T-helper 9 cell (primary cell): Measurements from ENCODE around the gene BRSK2.

Experiments
- DNase-seq: peaks from one replicate; pipeline ENCODE4 v3.0.0-alpha.2; 2020

The BRSK2 gene

DNA sequence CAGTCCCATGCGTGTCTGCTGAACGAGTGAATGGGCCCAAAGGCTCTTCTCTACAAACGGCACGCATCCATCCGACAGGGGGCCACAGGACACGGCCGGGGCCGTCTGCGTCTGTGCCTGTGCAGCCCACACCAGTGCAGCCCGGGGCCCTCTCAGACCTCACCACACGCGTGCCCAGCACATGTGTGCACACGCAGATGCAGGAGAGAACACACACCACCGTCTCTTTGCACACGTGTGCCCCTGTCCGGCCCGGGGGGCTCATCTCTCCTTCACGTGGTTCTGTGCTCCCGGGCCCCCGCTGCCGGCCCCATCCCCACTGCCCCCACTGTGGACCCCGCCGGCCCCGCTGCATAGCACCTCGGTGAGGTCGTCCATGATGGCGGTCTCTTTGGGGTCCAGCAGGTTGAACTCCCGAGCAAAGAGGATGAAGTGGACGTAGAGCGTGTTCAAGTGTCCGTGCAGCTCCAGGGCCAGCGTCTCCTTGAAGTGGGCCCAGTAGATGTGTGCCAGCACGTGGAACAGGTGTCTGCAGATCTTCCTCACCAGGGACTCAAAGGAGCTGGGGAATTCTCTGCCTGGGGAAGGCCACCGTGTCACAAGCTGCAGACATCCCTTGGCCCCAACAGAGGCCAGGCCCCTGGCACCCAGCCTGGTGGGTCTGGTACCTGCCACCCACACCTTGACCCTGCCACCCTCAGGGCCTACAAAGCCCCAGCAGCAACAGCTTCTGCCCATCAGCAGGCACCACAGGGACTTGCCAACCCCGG, 80.4 kb downstream of the BRSK2 start:
- no peak for DNase-seq

DNA sequence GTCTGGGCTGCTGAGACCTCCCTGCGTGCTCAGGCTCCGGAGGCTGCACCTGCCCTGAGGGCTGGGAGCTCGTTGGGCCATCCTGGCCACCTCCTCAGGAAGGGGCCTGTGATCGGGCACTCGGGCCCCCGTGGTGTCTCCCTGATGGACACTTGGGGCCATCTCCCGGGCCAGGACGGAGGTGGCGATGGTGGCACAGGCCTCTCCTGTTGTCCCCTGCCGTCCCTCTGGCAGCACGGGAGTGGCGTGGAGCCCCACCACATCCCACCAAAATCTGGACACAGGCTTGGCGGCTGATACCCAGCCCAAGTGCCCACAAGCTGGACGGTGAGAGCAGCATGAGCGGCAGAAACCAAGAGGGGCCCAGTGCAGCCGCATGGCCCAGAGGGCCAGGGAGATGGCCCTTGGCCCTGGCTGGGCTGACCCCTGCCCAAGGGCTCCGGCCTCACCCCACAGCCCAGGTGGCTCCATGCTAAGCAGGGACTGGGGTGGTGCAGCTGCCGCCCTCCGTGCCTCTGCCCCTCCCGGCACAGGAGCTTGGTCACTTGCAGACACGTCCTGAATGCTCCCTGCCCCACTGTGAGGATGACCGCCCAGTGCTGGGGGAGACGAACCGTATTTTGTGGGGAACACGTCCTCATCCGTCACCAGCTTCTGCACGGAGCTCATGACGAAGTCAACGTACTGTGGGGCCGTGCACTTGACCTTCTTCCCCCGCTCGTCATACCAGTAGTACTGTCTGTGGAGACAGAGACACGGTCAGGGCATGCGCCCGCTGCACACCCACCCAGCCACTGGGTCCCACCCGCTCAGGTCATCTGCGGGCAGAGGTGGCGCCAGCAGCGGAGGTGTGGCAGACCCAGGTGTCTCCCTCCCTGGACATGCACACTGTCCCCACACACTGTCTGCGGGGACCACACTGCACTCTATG, 81.2 kb downstream of the BRSK2 start:
- DNase-seq: no peak

DNA sequence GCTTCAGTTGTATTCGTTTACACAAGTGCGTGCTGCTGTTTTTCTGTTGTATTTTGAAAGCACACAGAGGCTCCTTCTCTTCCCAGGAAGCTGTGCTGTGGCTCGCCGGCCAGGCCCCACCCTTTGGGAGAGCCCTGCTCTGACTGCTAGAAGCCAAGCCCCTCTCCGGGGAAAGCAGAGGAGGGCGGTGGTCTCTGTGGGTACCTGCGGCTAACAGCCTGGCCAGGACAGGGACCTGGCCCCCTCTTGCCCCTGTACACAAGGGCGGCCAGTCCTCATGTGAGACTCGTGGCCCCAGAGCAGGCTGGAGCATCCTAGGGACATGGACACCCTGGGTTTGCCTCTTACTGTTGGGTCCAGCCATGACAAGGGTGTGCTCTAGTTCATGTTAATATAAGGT, 82.0 kb downstream of the BRSK2 start:
- DNase-seq: no peak

DNA sequence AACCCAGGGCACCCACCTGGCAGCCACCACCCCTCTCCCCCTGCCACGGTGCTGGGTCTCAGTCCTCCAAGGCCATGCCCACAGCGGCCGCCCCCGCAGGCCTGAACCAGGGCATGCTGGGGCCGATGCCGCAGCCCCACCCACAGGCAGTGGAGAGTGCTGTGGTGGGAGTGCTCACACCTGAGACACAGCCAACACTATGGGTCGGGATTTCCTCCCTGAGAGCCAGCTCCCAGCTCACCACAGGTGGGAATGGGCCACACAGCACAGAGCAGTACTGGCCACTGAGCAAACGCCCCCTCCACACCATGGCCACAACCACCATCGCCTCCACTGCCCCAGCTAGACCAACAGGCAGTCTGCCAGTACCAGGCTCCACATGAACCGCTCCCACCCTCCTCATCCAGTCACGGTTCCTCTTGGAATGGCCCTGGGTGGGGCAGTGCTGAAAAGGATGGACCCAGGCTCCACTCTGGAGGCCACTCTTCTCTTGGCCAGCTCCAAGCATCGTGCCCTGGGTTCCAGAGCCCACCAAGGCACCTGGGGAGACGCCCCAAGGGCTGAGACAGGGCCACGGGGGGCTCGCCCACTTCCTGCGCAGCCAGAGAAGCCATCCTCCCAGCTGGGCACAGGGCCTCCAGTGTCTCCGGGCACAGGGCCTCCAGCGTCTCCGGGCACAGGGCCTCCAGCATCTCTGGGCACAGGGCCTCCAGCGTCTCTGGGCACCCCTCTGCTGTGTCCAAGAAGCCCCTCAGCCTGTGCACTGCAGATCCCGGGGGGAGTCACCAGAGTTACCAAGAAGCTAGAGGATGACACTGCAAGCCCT, 82.7 kb downstream of the BRSK2 start:
- no peak for DNase-seq

DNA sequence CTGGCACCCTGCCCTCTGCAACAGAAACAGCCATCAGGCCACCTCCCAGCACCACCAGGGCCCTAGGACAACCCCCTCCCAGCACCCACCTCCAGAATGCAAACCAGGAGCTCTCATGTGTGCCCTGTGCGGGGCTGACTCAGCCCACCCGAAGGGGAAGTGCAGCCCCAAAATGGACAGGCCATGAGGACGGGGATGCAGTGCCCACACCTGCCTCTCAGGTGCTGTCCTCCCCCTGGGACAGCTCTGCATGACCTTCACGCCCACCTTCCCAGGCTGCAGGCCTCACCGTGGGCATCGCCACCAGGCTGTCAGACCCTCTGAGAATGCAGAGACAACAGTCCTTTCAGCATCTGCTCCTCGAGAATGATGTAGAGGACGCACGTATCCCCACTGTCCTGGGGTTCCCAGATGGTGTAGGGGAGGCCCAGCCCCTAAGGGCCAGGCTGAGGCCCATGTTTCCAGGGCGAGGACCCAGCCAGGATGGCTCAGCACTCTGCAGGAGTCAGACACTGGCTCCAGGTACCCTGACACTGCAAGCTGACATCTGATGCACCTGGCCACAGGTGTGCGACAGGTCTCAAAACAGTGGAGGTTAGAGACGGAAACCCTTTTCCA, 83.4 kb downstream of the BRSK2 start:
- no peak for DNase-seq

DNA sequence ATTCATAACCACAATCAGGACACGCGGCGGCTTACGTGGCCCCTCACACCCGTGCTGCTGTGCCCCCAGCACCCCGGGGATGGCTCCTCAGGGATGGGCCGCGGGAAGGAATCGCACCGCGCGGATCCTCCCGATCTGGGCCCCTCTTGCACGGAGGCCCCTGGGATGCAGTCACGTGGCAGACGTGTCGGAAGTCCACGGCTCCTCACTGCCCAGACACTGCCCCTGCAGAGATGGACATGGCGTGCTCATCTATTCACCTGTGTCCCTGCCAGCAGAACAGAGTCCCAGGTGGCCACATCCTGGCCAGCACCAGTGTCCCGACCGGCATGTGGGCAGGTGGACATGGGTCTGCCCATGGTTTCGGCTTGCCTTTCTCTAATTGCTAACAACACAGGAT, 84.1 kb downstream of the BRSK2 start:
- no peak for DNase-seq

DNA sequence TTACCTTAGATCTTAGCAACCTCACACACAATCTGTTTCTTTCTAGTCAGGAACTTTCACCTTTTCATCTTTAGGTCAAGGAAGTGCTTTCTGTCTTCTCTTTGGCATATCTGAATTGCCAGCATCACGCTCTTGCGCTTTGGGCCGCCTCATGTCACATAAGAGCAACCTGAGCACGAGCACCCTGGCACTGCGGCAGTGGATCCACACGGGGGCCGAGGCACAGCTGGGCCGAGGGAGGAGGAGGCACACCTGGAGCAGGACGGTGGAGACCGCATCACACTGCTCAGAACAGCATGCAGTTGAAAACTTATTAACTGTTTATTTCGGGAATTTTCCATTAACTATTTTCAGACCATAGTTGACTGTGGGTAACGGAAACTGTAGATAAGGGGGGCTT, 86.1 kb downstream of the BRSK2 start:
- no peak for DNase-seq

DNA sequence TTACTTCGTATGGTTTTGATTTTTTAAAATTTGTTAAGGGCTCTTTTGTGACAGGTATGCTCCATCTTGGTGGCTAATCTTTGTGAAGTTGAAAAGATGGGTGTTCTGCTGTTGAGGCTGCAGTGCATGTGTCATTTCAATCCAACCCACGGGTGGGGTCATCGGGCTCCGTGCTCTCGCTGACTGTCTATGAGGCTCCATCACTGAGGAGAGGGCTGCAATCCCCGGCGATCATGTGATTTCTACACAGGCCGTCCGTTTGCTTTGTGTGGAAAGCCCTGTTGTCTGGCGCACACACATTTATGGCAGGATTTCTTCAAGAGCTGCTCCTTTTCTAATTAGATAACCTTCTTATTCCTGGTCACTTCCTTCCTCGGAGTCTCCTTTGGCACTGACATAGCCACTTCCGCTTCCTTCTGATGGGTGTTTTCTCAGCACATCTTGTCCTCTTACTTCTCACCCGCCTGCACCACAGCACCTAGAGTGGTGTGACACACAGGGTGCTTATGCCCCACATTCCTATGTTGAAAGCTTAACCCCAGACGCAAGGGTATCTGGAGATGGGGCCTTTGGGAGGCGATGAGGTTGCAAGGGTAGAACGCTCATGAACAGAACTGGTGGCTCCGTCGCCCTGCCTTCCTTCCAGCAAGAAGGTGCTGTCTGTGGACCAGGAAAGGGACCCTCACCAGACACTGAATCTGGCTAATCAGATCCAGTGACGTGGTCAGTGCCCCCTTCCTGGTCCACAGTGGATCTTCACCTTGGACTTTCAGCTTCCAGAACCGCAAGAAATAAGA, 87.4 kb downstream of the BRSK2 start:
- no peak for DNase-seq

DNA sequence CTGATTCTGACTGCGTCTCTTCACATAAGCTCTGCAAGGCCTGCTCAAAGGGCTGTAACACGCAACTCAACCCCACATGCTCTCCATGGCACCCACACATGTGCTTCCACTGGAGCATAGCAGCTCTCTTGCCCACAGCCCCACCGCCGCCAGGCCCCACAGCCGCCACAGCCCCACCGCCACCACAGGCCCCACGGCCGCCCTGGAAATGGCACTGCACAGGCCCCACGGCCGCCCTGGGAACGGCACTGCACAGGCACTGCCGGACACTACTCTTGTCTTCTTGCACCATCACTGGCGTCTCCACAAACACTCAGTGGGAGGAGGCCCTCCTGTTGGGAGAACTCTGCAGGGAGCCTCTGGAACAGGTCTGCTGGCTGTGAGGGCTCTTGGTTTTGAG, 88.3 kb downstream of the BRSK2 start:
- DNase-seq: no peak

DNA sequence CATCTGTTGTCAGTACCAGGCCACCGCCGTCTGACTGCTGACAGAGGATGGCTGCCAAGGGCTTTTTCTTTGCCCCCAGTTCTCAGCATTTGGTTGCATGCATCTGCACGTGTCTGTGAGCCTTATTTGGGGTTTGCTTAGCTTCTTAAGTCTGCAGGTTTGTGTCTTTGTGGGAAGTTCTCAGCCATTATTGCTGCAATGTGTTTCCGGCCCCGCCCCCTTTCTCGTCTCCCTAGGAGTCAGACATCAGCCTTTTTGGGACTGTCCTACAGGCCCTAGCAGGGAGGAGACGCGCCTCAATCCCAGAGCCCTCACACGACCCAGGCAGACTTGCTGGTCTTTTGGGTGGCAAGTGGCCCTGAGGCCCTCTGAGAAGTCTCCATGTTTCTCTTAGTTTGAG, 88.8 kb downstream of the BRSK2 start:
- DNase-seq: no peak

DNA sequence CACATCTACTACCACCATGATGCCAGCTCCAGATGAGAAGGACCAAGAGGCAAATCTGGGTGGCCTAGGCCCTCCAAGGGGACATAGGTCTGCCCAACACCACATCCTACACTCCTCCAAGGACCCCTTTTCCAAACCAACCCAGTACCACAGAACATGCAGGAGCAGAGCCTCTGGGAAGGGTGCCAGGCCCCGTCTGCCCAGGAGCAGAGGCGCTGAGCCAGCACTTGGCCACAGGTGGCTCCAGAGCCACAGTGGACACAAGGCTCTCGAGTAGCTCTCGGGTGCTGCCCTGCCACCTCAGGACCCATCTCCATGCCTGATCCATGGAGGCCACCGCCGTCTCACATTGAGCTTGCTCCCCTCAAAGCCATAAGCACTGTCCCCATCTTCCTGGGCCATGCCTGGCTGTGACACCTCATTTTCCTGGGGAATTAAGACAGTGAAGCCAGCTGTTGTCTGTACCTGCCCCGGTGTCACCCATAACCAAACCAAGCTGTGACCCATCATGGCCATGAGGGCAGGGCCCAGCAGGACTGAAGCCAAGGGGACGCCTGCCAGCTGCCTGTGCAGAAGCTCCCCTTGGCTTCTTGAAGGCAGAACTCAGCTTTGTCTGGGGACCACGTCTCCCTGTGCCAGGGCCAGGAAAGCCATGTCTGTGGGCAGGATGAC, 89.4 kb downstream of the BRSK2 start:
- DNase-seq: no peak

DNA sequence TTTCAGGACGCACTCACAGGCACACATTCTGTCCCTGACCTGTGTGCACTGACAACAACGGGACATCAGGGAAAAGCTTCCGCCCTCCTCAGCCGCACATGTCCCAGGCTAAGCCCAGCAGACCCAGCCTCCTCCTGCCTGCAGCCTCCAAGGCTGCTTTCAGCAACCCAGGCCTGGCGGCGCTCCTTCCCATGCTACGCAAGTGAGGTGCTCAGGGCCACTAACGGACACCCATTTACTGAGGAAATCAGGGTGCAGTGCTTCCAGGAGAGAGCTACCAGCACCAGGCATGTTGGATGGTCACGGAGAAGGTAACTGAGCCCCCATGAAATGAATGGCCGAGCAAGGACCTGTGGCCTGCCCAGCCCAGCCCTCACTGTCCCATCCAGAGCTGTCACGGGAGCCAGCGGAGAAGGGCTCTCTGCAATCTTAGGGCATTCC, 90.0 kb downstream of the BRSK2 start:
- no peak for DNase-seq

DNA sequence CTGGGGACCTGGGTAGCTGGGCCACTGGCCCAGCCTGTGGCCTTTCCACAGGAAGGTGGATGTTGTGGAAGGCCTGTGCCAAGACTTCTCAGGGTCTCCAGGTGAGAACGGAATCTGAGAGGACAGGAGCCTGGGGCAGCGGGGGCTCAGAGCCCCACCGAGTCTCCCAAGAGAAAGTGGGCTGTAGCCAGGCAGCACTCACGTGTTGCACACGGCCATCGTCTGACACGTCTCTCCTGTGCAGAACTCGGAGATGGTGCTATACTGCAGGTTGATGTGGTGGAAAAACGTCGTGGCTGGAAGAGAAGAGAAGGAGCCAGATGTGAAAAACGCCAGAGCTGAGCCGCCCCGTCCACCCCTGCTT, 90.4 kb downstream of the BRSK2 start:
- no peak for DNase-seq

DNA sequence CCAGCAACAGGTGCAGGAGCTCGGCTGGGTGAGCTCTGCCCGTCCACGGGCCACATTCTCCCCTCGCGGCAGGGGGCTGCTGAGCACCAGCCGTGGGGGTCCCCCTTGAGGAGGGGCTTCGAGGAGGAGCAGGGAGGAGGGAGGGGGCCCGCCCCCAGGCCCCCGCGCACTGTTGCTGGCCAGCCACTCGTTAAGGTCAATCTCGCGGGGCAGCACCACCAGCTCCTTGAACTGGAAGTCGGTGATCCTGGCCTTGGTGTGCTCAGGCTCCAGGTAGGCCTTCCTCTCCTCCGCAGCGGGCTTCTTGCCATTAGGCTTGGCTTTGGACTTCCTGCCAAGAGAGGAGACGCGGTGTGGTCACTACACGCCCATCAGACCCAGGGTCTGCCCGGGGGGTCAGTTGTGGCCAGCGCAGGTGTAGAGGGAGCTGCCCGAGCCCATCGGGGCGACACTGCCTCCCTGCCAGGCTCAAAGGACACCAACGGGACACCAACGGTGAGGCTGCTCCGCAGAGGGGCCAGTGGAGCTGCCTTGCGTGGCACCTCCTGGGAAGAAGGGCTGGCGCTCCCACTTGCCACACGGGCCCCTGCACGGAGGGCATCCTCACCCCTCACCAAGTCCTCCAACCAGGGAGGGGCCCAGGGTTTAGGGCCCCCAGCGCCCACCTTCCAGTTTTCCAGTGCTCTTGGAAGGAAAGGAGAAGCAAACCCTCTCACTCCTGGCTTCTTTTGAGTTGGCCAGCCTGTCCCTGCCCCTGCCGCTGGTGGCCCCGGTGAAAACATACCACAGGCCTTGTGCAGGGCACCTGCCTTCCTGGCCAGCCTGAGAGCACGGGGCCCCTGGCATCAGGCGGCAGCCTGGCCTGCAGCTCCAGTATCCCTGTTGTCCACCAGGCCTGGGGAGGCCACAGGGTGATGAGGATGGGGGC, 91.1 kb downstream of the BRSK2 start:
- DNase-seq: no peak

DNA sequence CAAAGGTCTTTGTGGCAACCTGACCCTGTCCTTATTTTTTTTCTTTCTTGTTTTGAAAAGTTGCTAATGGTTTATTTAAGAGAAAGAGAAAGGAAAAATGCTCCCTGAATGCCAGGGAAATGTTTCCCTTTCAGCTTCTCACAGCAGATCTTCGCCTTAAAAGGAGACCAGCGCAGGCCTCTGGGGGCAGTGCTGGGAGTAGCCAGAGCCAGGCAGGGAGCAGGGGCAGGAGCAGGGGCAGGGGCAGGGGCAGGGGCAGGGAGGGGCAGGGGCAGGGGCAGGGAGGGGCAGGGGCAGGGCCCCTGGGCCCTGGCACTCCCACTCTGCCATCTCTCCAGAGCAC, 91.7 kb downstream of the BRSK2 start:
- no peak for DNase-seq

DNA sequence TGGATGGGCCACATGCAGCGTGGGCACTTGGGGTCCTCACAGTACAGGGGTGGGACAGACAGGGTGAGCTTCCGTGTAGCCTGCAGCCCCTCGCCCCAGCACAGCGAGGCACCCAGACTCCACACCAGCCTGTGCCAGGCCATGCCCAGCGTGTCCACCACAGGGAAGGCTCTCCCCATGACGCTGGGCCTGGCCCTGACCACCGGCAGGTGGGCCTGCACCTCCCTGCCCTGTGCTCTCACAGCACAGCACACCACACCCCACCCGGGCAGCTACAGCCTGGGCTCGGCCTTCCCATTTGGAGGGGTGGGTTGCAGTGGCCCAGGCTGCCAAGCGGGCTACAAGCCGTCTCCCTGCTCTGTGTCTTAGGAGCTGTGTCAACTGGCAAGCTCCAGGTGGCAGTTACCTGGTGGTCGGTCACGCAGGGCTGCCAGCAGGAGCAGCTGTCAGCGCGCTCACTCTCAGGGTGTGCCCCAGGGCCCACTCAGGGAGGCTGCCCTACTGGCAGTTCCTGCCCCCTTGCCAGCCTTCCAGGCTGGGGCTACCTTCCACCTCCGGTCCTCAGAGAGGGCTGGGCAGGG, 92.2 kb downstream of the BRSK2 start:
- DNase-seq: no peak

DNA sequence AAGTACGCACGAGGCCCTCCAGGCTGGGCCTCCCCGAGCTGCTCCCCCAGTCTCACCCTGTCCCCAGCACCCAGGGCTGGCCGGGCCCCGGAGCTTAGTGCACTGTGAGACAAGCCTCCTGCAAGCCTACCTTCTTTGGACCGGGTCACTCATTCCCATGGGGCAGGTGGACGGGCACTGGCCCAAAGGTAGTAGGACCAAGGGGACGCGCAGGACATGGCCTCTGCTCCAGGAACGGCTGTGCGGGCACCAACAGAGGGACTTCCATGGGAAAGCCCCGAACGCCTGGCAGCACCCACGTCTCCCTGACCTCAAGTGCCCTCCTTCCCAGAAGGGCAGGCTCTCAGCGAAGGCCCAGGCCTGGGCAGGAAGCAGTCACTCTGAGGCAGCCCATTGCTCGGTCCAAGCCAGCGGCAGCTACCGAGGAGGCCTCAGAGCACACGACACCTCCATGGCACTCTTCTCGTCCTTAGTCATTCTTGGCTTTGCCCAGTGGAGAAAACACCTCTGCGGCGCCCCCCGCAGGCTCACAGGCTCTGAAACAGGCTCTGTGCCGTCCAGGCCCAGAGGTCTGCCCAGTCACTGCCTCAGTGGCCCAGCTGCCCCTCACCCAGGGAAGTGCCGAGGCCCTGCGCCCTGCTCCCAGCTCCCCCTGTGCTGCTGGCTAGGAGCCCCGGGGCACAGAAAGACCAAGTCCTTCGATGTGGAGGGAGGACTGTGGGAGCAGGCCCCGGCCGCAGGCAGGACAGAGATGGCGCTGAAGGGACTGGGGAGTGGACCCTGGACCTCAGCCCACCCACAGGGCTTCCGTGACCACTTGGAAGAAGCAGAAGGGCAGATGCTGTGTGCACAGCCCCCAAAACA, 93.1 kb downstream of the BRSK2 start:
- DNase-seq: no peak

DNA sequence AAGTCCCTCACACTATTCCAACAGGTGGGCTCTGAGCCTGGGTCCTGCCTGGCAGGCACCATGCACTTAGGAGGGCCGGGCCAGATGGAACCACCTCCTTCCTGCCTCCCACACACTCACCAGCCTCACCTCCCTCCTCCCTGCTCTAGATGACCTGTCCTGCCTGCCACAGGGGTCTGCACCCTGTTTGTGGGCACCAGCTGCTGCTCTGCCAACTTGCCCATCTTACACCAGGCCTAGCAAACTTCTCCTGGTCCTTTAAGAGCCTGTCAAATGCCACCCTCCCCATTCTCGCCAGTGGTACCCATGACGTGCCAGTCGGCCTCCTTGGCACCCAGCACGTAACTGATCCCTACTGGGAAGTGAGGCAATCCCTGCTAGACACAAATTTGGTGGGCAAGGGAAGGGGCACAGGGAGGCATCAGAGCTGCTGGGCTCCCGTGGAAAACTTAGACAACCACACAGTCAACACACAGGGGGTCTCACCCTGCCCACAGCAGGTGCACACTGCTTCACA, 93.8 kb downstream of the BRSK2 start:
- DNase-seq: no peak
